MCF 10A (cell line): Measurements from ENCODE around the gene NTM. TPM values are rescaled to one million over a fixed set of nuclear protein-coding genes. Genes with fewer than 3 reads are reported as not detected.

Experiments
- BruUV-seq: library from RNA; stranded (reverse); fragments of 400-500 nt; replicated peaks from 2 replicates; lab custom pipeline; 2021; lab: Mats Ljungman, UMichigan
- CTCF ChIA-PET: fragments of 300-600 bp; sonication (Branson Sonifier 250); formaldehyde crosslinking; extraction: SDS; loops from one replicate; lab custom pipeline; 2021; ENCODE audit warnings: antibody characterized with exemption, inconsistent platforms; lab: Yijun Ruan, JAX
- POLR2A ChIA-PET: fragments of 300-600, 350-650 bp; sonication (Branson Sonifier 250); formaldehyde crosslinking; extraction: SDS; loops from one replicate; lab custom pipeline; 2020; ENCODE audit warnings: antibody characterized with exemption, inconsistent platforms; lab: Yijun Ruan, JAX
- DNase-seq: peaks from one replicate; pipeline ENCODE4 v3.0.0-alpha.2; 2018; ENCODE audit not compliant: unreplicated experiment
- H3K27ac Mint-ChIP-seq: one replicate; pipeline ENCODE4 v1.8.0; 2022; ENCODE audit warnings: mild to moderate bottlenecking, low read depth, mixed read lengths; ENCODE audit not compliant: unreplicated experiment
- H3K27me3 Mint-ChIP-seq: one replicate; pipeline ENCODE4 v1.8.0; 2022; ENCODE audit warnings: mixed read lengths; ENCODE audit not compliant: insufficient read depth, unreplicated experiment
- H3K36me3 Mint-ChIP-seq: one replicate; pipeline ENCODE4 v1.8.0; 2022; ENCODE audit warnings: mild to moderate bottlenecking, moderate library complexity, mixed read lengths; ENCODE audit not compliant: insufficient read depth, unreplicated experiment
- H3K4me1 Mint-ChIP-seq: one replicate; pipeline ENCODE4 v1.8.0; 2022; ENCODE audit warnings: mixed read lengths; ENCODE audit not compliant: insufficient read depth, unreplicated experiment
- H3K4me3 Mint-ChIP-seq: one replicate; pipeline ENCODE4 v1.8.0; 2022; ENCODE audit warnings: mild to moderate bottlenecking, moderate library complexity, mixed read lengths; ENCODE audit not compliant: unreplicated experiment
- H3K9me3 Mint-ChIP-seq: one replicate; pipeline ENCODE4 v1.8.0; 2022; ENCODE audit warnings: mixed read lengths; ENCODE audit not compliant: unreplicated experiment
- CTCF ChIP-seq: fragments of 200-600 bp; IDR thresholded peaks from one replicate; pipeline ENCODE4 v1.8.0; 2022; ENCODE audit warnings: antibody characterized with exemption, mild to moderate bottlenecking; ENCODE audit not compliant: unreplicated experiment
- intact Hi-C: fragments of 100-400 bp; cut with micrococcal nuclease; formaldehyde crosslinking; loops from 2 replicates; pipeline ENCODE4 v1.14.1; 2022
- total RNA-seq: library from RNA; stranded (reverse); gene quantifications from 2 replicates; pipeline ENCODE4 v1.2.3, GENCODE V29; 2022

Gene NTM
- total RNA-seq, 1 experiment from 2014 or later = not detected

- no peak for DNase-seq
- Mint-ChIP-seq H3K27ac (no peak overlapping the region), H3K9me3 (peaks cover 12% of the 10 kb centered on the region), H3K27me3 (no peaks in the 10 kb centered on the region), H3K4me3 (no peak overlapping the region), H3K4me1 (no peaks in the 10 kb centered on the region), H3K36me3 (no peaks in the 10 kb centered on the region)
- BruUV-seq = no TSS peak
- ChIA-PET POLR2A (no interaction called here), CTCF (interaction anchor here (1.2 kb wide), 1 partner anchor 15 kb away, joined by 3 read pairs; no protein-coding TSS in a partner anchor)
- intact Hi-C loops = no loop called here
- no peak for TF ChIP-seq CTCF
Measured at GRCh38 chr11:131858505-131858904, 488.1 kb downstream of the NTM start.

GRCh38 chr11:131859538-131860210 lies 489.3 kb downstream of the NTM start:
- no TSS peak for BruUV-seq
- DNase-seq = no peak
- peaks cover 17% of the 10 kb centered on the region for H3K9me3 Mint-ChIP-seq
- no peak for TF ChIP-seq CTCF
- intact Hi-C loops = no loop called here
- ChIA-PET POLR2A (no interaction called here), CTCF (interaction anchor here (1.2 kb wide), 1 partner anchor 14 kb away, joined by 3 read pairs; no protein-coding TSS in a partner anchor)
- H3K4me1 Mint-ChIP-seq = no peaks in the 10 kb centered on the region
- H3K4me3 Mint-ChIP-seq = no peak overlapping the region
- H3K27ac Mint-ChIP-seq = no peak overlapping the region
- no peaks in the 10 kb centered on the region for H3K27me3 Mint-ChIP-seq
- H3K36me3 Mint-ChIP-seq = no peaks in the 10 kb centered on the region

GRCh38 chr11:131864228-131864627 lies 493.8 kb downstream of the NTM start:
- CTCF ChIA-PET = no interaction called here
- Mint-ChIP-seq H3K27ac (no peak overlapping the region), H3K36me3 (no peaks in the 10 kb centered on the region), H3K4me1 (no peaks in the 10 kb centered on the region), H3K4me3 (no peak overlapping the region), H3K9me3 (peaks cover 52% of the 10 kb centered on the region), H3K27me3 (no peaks in the 10 kb centered on the region)
- no TSS peak for BruUV-seq
- DNase-seq = no peak
- TF ChIP-seq CTCF = no peak
- intact Hi-C loops = no loop called here
- POLR2A ChIA-PET = no interaction called here

GRCh38 chr11:131865860-131866259 lies 495.4 kb downstream of the NTM start:
- Mint-ChIP-seq H3K27ac (no peak overlapping the region), H3K9me3 (peaks cover 52% of the 10 kb centered on the region), H3K27me3 (no peaks in the 10 kb centered on the region), H3K36me3 (no peaks in the 10 kb centered on the region), H3K4me1 (no peaks in the 10 kb centered on the region), H3K4me3 (no peak overlapping the region)
- DNase-seq = no peak
- ChIA-PET POLR2A (no interaction called here), CTCF (no interaction called here)
- no peak for TF ChIP-seq CTCF
- BruUV-seq = no TSS peak
- intact Hi-C loops = no loop called here
